Esophagus squamous epithelium (tissue), 4 donors: Measurements from ENCODE around the gene FAM241B.

Source experiments
- CTCF ChIP-seq, 6 experiments: fragments of 450-650 bp in 4 of 6; fragments of 200-600 bp in 2 of 6; sonication (generic) in 2 of 6; IDR thresholded peaks; one replicate each; pipeline ENCODE4 v1.5.1; 2016 to 2019; ENCODE audit warnings: antibody characterized with exemption in 6 of 6, mild to moderate bottlenecking in 4 of 6, moderate library complexity in 4 of 6
- POLR2A ChIP-seq, 4 donors: fragments of 450-650 bp; IDR thresholded peaks; one replicate each; pipeline ENCODE4 v1.6.1; 2017; ENCODE audit warnings: antibody characterized with exemption in 4 of 4, mild to moderate bottlenecking in 4 of 4, moderate library complexity in 3 of 4

DNA sequence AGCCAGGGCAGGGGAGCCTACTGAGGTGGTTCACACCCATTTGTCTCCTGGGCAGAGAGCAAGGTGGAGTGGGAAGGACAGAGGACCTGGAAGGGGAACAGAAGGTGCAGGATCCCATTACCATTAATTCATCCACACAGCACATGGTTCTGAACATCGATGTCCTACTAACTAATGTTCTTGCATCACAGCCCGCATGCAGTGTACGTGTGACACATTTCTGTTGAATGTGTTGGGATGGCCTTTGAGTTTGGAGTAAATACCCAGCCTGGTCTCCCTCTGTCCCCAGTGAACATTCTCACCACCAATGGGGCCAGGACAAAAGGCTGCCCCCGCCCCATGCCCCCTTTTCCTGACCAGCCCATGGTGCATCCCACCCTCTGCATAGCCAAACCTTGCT is 46.3 kb downstream of the FAM241B start:
- TF ChIP-seq CTCF (IDR thresholded peaks at IDR 0.05) (no peak), POLR2A (IDR thresholded peaks at IDR 0.05) (no peak)
